ENCODE measurements around the gene GSAP.

GSAP gene

DNA sequence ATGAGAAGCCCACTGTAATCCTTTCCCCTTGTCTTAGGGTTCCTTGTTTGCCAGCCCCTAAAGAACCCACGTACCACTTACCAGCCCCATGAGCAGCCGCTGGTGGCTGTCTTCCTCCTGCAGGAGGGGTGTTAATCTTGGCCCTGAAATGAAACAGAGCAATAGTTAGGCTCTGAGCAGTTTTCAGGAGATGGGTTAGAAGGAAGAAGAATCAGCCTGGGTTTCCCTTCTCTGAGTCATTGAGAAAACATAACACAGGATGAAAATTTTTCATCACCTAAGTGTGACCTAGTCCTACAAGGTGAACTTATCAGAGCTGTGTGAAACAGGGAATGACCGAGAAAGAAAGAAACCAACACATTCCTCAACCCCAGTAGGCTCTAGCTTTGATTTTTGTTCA, 90.0 kb downstream of the GSAP start:
- H3K9me3 Mint-ChIP-seq, result no peaks in the 10 kb centered on the region
- H3K27ac Mint-ChIP-seq, result no peak overlapping the region
- H3K36me3 Mint-ChIP-seq (ENCODE audit: low read depth), result peaks cover 6% of the 10 kb centered on the region
- no peaks in the 10 kb centered on the region for H3K27me3 Mint-ChIP-seq
- H3K4me1 Mint-ChIP-seq (ENCODE audit: low read depth), result peaks cover 52% of the 10 kb centered on the region
- H3K4me3 Mint-ChIP-seq, result no peak overlapping the region

- H3K27me3 Mint-ChIP-seq, result no peaks in the 10 kb centered on the region
- H3K36me3 Mint-ChIP-seq (ENCODE audit: low read depth), result peaks cover 40% of the 10 kb centered on the region
- H3K4me1 Mint-ChIP-seq (ENCODE audit: low read depth), result peaks cover 6% of the 10 kb centered on the region
- no peak overlapping the region for H3K4me3 Mint-ChIP-seq
- no peak overlapping the region for H3K27ac Mint-ChIP-seq
- no peaks in the 10 kb centered on the region for H3K9me3 Mint-ChIP-seq
These were observed 94.8 kb downstream of the GSAP start for GRCh38 chr7:77321300-77321699.

- Mint-ChIP-seq H3K27me3 (no peaks in the 10 kb centered on the region), H3K27ac (no peak overlapping the region), H3K4me1 (ENCODE audit: low read depth) (peaks cover under 1% of the 10 kb centered on the region), H3K36me3 (ENCODE audit: low read depth) (peaks cover 43% of the 10 kb centered on the region), H3K9me3 (no peaks in the 10 kb centered on the region), H3K4me3 (no peak overlapping the region)
These were observed 95.4 kb downstream of the GSAP start for GRCh38 chr7:77320714-77321113.

GRCh38 chr7:77320137-77320536, 96.0 kb downstream of the GSAP start:
- H3K4me1 Mint-ChIP-seq (ENCODE audit: low read depth), result no peaks in the 10 kb centered on the region
- no peaks in the 10 kb centered on the region for H3K27me3 Mint-ChIP-seq

GRCh38 chr7:77318019-77318418, 98.1 kb downstream of the GSAP start:
- no peaks in the 10 kb centered on the region for H3K27me3 Mint-ChIP-seq
- peaks cover 52% of the 10 kb centered on the region for H3K36me3 Mint-ChIP-seq (ENCODE audit: low read depth)
- H3K9me3 Mint-ChIP-seq, result no peaks in the 10 kb centered on the region
- H3K4me3 Mint-ChIP-seq, result no peak overlapping the region
- H3K4me1 Mint-ChIP-seq (ENCODE audit: low read depth), result no peaks in the 10 kb centered on the region
- H3K27ac Mint-ChIP-seq, result no peak overlapping the region

More at GRCh38 chr7:77320137-77320536, 96.0 kb downstream of the GSAP start:
- Mint-ChIP-seq H3K27ac (no peak overlapping the region), H3K9me3 (no peaks in the 10 kb centered on the region), H3K4me3 (no peak overlapping the region), H3K36me3 (ENCODE audit: low read depth) (peaks cover 47% of the 10 kb centered on the region)

GRCh38 chr7:77316219-77316978, 99.8 kb downstream of the GSAP start:
- no peaks in the 10 kb centered on the region for H3K9me3 Mint-ChIP-seq
- H3K4me3 Mint-ChIP-seq, result no peak overlapping the region
- H3K4me1 Mint-ChIP-seq (ENCODE audit: low read depth), result no peaks in the 10 kb centered on the region
- peaks cover 53% of the 10 kb centered on the region for H3K36me3 Mint-ChIP-seq (ENCODE audit: low read depth)
- no peak overlapping the region for H3K27ac Mint-ChIP-seq
- H3K27me3 Mint-ChIP-seq, result no peaks in the 10 kb centered on the region

GRCh38 chr7:77315182-77315591, 101.0 kb downstream of the GSAP start:
- H3K4me1 Mint-ChIP-seq (ENCODE audit: low read depth), result no peaks in the 10 kb centered on the region
- H3K9me3 Mint-ChIP-seq, result no peaks in the 10 kb centered on the region
- H3K36me3 Mint-ChIP-seq (ENCODE audit: low read depth), result peaks cover 59% of the 10 kb centered on the region
- no peaks in the 10 kb centered on the region for H3K27me3 Mint-ChIP-seq
- no peak overlapping the region for H3K4me3 Mint-ChIP-seq
- no peak overlapping the region for H3K27ac Mint-ChIP-seq

DNA sequence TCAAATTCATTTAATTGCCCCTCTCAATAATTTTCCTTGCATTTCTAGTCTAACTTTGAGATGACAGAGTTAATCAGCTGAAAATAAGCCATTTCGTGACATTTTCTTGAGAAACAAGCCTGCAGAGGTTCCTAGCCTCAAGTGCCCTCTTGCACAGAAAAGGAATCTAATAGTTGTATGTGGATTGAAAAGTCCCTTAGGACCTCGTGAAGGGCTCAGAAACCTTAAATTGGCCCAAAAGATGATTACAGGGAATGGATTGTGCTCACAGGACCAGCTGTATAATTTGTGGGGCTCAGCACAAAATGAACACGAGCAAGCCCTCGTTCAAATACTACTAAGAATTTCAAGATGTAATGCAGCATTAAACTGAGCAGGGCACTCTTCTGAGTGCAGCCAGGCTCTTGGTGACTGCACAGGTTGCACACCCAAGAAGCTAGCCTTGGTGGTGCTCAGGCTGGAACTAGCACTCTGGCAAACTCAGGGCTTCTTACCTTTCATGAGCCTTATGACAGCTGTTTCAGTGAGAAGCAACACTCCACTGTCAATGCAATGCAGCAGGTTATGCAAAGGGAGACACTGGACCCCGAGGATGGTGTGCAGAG, 102.2 kb downstream of the GSAP start:
- H3K4me3 Mint-ChIP-seq, result no peak overlapping the region
- no peak overlapping the region for H3K27ac Mint-ChIP-seq
- H3K36me3 Mint-ChIP-seq (ENCODE audit: low read depth), result peaks cover 53% of the 10 kb centered on the region
- no peaks in the 10 kb centered on the region for H3K9me3 Mint-ChIP-seq
- H3K27me3 Mint-ChIP-seq, result no peaks in the 10 kb centered on the region
- H3K4me1 Mint-ChIP-seq (ENCODE audit: low read depth), result peaks cover 3% of the 10 kb centered on the region

DNA sequence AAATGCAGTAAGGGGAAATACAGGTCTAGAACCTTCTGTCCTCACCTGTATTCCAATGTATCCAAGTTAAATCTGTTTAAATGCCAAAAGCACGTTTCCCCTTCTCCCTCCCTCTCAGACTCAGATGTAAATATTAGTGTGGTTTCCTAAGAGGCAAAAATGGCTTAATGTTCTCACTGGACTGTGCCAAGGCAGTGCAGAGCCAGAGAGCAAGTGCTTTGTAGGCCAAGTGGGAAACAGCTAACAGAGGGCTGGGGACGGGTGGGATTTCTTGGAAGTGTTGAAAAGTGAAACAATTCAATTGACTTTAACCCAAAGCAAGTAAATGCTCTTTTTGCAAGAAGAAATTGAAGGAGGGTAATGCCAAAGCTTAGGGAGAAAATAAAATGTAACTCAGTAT, 103.1 kb downstream of the GSAP start:
- H3K27me3 Mint-ChIP-seq, result no peaks in the 10 kb centered on the region
- peaks cover 45% of the 10 kb centered on the region for H3K36me3 Mint-ChIP-seq (ENCODE audit: low read depth)
- H3K4me3 Mint-ChIP-seq, result no peak overlapping the region
- no peak overlapping the region for H3K27ac Mint-ChIP-seq
- H3K4me1 Mint-ChIP-seq (ENCODE audit: low read depth), result peaks cover 3% of the 10 kb centered on the region
- no peaks in the 10 kb centered on the region for H3K9me3 Mint-ChIP-seq

DNA sequence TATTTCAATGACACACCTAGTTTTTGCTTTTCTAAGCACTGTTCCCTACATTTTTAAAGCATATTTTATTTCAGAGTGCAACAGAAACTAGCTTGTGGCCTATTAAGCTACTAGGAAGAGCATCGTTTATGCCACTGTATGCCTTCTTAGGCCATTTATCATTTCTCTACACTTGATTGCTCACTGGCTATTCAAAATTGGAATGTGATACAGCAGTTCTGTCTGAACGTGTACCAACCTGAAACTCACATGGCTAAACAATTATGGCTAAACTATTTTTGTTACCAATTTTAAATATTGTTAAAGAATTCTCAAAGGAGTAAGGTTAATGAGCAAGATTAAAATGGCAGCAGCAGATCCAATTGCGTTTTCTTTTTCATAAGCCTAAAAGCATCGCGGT, 105.2 kb downstream of the GSAP start:
- Mint-ChIP-seq H3K4me1 (ENCODE audit: low read depth) (peaks cover 3% of the 10 kb centered on the region), H3K4me3 (no peak overlapping the region), H3K27ac (no peak overlapping the region), H3K27me3 (no peaks in the 10 kb centered on the region), H3K9me3 (no peaks in the 10 kb centered on the region), H3K36me3 (ENCODE audit: low read depth) (peaks cover 30% of the 10 kb centered on the region)

- H3K4me3 Mint-ChIP-seq, result no peak overlapping the region
- peaks cover 32% of the 10 kb centered on the region for H3K36me3 Mint-ChIP-seq (ENCODE audit: low read depth)
- H3K9me3 Mint-ChIP-seq, result peaks cover 6% of the 10 kb centered on the region
- no peak overlapping the region for H3K27ac Mint-ChIP-seq
- no peaks in the 10 kb centered on the region for H3K27me3 Mint-ChIP-seq
- peaks cover 3% of the 10 kb centered on the region for H3K4me1 Mint-ChIP-seq (ENCODE audit: low read depth)
These were observed 106.4 kb downstream of the GSAP start for GRCh38 chr7:77309714-77310220.

DNA sequence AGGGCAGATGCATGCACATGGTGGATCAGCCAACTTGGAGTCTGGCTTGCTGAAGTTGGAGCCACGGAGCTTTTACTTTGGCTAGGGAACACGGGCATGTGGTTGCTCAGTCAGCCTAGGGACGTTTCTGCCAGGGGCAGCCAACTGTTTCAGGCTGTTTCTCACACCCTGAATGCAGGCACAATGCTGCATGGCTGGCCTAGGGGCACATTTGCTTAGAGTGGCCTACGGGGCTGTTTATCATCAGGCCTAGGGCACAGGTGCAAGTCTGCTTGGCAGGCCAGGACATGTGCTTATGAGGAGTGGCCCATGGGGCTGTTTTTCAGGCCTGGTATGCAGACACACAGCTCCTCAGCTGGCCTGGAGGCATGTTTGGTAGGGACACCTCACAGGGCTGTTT, 107.4 kb downstream of the GSAP start:
- Mint-ChIP-seq H3K27ac (no peak overlapping the region), H3K9me3 (peaks cover 6% of the 10 kb centered on the region), H3K4me1 (ENCODE audit: low read depth) (peaks cover 3% of the 10 kb centered on the region), H3K4me3 (no peak overlapping the region), H3K27me3 (no peaks in the 10 kb centered on the region), H3K36me3 (ENCODE audit: low read depth) (peaks cover 39% of the 10 kb centered on the region)

DNA sequence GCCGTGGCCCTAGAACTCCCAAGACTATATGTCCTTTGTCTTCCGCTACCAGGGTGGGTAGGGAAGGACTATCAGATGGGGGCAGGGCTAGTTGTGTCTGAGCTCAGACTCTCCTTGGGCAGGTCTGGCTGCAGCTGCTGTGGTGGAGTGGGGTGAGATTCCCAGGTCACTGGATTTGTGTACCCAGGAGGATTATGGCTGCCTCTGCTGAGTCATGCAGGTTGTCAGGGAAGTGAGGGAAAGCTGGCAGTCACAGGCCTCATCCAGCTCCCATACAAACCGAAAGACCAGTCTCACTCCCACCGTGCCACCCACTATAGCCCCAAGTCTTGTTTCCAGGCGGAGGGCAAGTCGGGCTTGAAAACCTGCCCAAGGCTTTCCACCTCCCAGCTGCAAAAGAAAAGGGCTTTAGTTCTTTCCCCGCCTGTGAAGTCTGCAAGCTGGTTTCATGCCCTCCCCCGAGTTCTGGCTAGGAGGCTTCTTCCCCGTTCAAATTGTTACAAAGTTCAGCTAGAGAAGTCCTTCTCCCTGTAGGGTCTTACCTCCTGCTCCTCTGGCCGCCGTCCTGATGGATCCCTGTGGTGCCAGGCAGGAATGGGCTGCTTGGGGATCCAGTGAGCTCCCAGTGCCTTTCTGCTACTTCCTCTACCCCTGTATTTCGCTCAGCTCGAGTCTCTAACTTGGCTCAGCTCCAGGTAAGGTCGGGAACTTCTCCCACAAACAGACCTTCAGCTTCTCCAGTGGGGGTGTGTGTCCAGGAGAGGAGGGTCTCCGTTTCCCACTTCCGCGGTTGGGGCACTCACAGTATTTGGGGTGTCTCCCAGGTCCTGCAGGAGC, 109.7 kb downstream of the GSAP start:
- Mint-ChIP-seq H3K27me3 (no peaks in the 10 kb centered on the region), H3K9me3 (peaks cover 17% of the 10 kb centered on the region), H3K36me3 (ENCODE audit: low read depth) (peaks cover 57% of the 10 kb centered on the region), H3K4me3 (no peak overlapping the region), H3K27ac (no peak overlapping the region), H3K4me1 (ENCODE audit: low read depth) (peaks cover 3% of the 10 kb centered on the region)

DNA sequence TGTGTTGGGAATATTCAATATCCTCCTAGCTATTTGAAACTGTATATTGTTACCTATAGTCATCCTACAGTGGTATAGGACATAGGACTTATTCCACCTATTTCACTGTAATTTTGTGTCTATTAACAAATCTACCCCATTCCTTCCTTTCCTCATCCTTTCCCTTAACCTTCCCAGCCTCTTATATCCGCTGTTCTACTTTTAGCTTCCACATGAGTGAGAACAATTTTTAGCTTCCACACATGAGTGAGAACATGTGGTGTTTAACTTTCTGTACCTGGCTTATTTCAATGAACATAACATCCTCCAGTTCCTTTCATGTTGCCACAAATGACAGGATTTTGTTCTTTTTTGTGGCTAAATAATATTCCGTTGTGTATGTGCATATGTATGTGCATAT, 120.6 kb downstream of the GSAP start:
- H3K4me1 Mint-ChIP-seq (ENCODE audit: low read depth), result no peaks in the 10 kb centered on the region
- peaks cover 19% of the 10 kb centered on the region for H3K36me3 Mint-ChIP-seq (ENCODE audit: low read depth)
- H3K4me3 Mint-ChIP-seq, result no peak overlapping the region
- H3K27me3 Mint-ChIP-seq, result no peaks in the 10 kb centered on the region
- peaks cover 12% of the 10 kb centered on the region for H3K9me3 Mint-ChIP-seq
- no peak overlapping the region for H3K27ac Mint-ChIP-seq

DNA sequence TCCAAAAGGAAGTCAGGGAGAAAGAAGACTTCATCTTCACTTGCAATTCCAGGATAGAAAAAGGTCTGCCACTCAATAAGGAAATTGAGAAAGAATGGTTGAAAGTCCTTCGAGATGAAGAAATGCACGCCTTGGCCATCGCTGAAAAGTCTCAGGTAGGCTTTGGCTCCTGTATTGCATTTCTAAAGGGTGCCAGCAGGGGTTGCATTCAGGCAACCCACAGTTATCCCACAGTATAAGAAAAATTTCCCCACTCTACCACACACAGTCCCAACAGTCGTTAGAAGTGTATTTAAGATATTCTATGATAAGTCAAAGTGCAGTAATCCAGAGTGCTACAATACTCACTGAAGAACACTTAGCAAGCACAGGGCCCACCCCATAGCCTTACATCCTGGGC, 123.1 kb downstream of the GSAP start:
- Mint-ChIP-seq H3K27ac (no peak overlapping the region), H3K27me3 (no peaks in the 10 kb centered on the region), H3K4me3 (no peak overlapping the region), H3K4me1 (ENCODE audit: low read depth) (no peaks in the 10 kb centered on the region), H3K9me3 (peaks cover 16% of the 10 kb centered on the region), H3K36me3 (ENCODE audit: low read depth) (peaks cover 23% of the 10 kb centered on the region)

All from stimulated activated naive CD8-positive, alpha-beta T cell treated with anti-CD3 and anti-CD28 coated beads, Interleukin-15, Interleukin-2, amounts not matched to agents 100 ng/mL and 50 ng/mL, for 24 hours (primary cell).